Astrocyte of the spinal cord (primary cell): ENCODE data around the gene MATR3.
A peak's percentile ranks its signal among the peaks of the same experiment; 100 is the strongest.

Experiments
- DNase-seq: peaks from one replicate; pipeline ENCODE4 v3.0.0; 2011; ENCODE audit warnings: low read depth, low spot score
- H3K4me3 ChIP-seq: 2 replicates; pipeline ENCODE4 v1.5.1; 2011; ENCODE audit warnings: low read depth, mild to moderate bottlenecking, low read length, moderate library complexity
- CTCF ChIP-seq: IDR thresholded peaks from 2 replicates; pipeline ENCODE4 v1.5.1; 2012; ENCODE audit warnings: low read depth, mild to moderate bottlenecking, low read length, inconsistent platforms
- in situ Hi-C: cut with HindIII; loops from 2 replicates; pipeline ENCODE4 v1.10.0; 2017; ENCODE audit warnings: low sequenced_read_pairs

The MATR3 gene

GRCh38 chr5:139363937-139364336, 70.4 kb downstream of the MATR3 start:
- H3K4me3 ChIP-seq = no peak overlapping the region
- no peak for DNase-seq
- no peak for TF ChIP-seq CTCF
- in situ Hi-C loops = no loop called here

- no peak overlapping the region for H3K4me3 ChIP-seq
- DNase-seq = no peak
- in situ Hi-C loops = no loop called here
- no peak for TF ChIP-seq CTCF
Measured at GRCh38 chr5:139364466-139364865, 70.9 kb downstream of the MATR3 start.

GRCh38 chr5:139368613-139369012, 75.1 kb downstream of the MATR3 start:
- peak; percentile 19 for DNase-seq
- no peak overlapping the region for H3K4me3 ChIP-seq
- no peak for TF ChIP-seq CTCF
- in situ Hi-C loops = no loop called here

- in situ Hi-C loops = no loop called here
- no peak overlapping the region for H3K4me3 ChIP-seq
- TF ChIP-seq CTCF = no peak
- peak; percentile 81 for DNase-seq
Measured at GRCh38 chr5:139369181-139369580, 75.6 kb downstream of the MATR3 start.

- in situ Hi-C loops = no loop called here
- no peak overlapping the region for H3K4me3 ChIP-seq
- no peak for TF ChIP-seq CTCF
- peak; percentile 42 for DNase-seq
Measured at GRCh38 chr5:139371482-139372435, 78.2 kb downstream of the MATR3 start.

- no peak overlapping the region for H3K4me3 ChIP-seq
- in situ Hi-C loops = no loop called here
- TF ChIP-seq CTCF = no peak
- DNase-seq = no peak
Measured at GRCh38 chr5:139374909-139375308, 81.4 kb downstream of the MATR3 start.
